ENCODE data around the gene IWS1. TPM values are rescaled to one million over a fixed set of nuclear protein-coding genes. Genes with fewer than 3 reads are reported as not detected.

Gene IWS1
- total RNA-seq, 1 donor from 2014 or later: 48.4 TPM

GRCh38 chr2:127498386-127498785, 27.9 kb downstream of the IWS1 start:
- no peak for DNase-seq (ENCODE audit: low read depth)
- H3K36me3 ChIP-seq (ENCODE audit: control insufficient read depth, insufficient read depth, low read length): no peaks in the 10 kb centered on the region
- no peak for TF ChIP-seq CTCF (IDR thresholded peaks at IDR 0.05; ENCODE audit: insufficient read depth, low read length, poor library complexity, severe bottlenecking)
- no peak overlapping the region for H3K4me3 ChIP-seq (ENCODE audit: low read depth, low read length)
- H3K27me3 ChIP-seq (ENCODE audit: control insufficient read depth, insufficient read depth, low read length): no peaks in the 10 kb centered on the region

- Histone ChIP-seq H3K36me3 (ENCODE audit: control insufficient read depth, insufficient read depth, low read length) (peaks cover 6% of the 10 kb centered on the region), H3K4me3 (ENCODE audit: low read depth, low read length) (no peak overlapping the region), H3K27me3 (ENCODE audit: control insufficient read depth, insufficient read depth, low read length) (no peaks in the 10 kb centered on the region)
- no peak for DNase-seq (ENCODE audit: low read depth)
- TF ChIP-seq CTCF (IDR thresholded peaks at IDR 0.05; ENCODE audit: insufficient read depth, low read length, poor library complexity, severe bottlenecking): no peak
Measured at GRCh38 chr2:127490283-127490682, 36.0 kb downstream of the IWS1 start.

- H3K36me3 ChIP-seq (ENCODE audit: control insufficient read depth, insufficient read depth, low read length): peaks cover 6% of the 10 kb centered on the region
- TF ChIP-seq CTCF (IDR thresholded peaks at IDR 0.05; ENCODE audit: insufficient read depth, low read length, poor library complexity, severe bottlenecking): no peak
- H3K4me3 ChIP-seq (ENCODE audit: low read depth, low read length): no peak overlapping the region
- no peaks in the 10 kb centered on the region for H3K27me3 ChIP-seq (ENCODE audit: control insufficient read depth, insufficient read depth, low read length)
- no peak for DNase-seq (ENCODE audit: low read depth)
Measured at GRCh38 chr2:127486247-127487058, 39.8 kb downstream of the IWS1 start.

GRCh38 chr2:127485694-127486071, 40.6 kb downstream of the IWS1 start:
- Histone ChIP-seq H3K27me3 (ENCODE audit: control insufficient read depth, insufficient read depth, low read length) (no peaks in the 10 kb centered on the region), H3K4me3 (ENCODE audit: low read depth, low read length) (no peak overlapping the region), H3K36me3 (ENCODE audit: control insufficient read depth, insufficient read depth, low read length) (peaks cover 6% of the 10 kb centered on the region)
- no peak for TF ChIP-seq CTCF (IDR thresholded peaks at IDR 0.05; ENCODE audit: insufficient read depth, low read length, poor library complexity, severe bottlenecking)
- DNase-seq (ENCODE audit: low read depth): no peak

- Histone ChIP-seq H3K27me3 (ENCODE audit: control insufficient read depth, insufficient read depth, low read length) (no peaks in the 10 kb centered on the region), H3K4me3 (ENCODE audit: low read depth, low read length) (no peak overlapping the region), H3K36me3 (ENCODE audit: control insufficient read depth, insufficient read depth, low read length) (peaks cover 4% of the 10 kb centered on the region)
- TF ChIP-seq CTCF (IDR thresholded peaks at IDR 0.05; ENCODE audit: insufficient read depth, low read length, poor library complexity, severe bottlenecking): no peak
- DNase-seq (ENCODE audit: low read depth): no peak
Measured at GRCh38 chr2:127485051-127485693, 41.1 kb downstream of the IWS1 start.

All from kidney epithelial cell (primary cell).